OCI-M1 (cell line): ENCODE results near the gene CAMK2D.

Source experiments
- DNase-seq: peaks from one replicate; lab custom pipeline; 2025; lab: John Stamatoyannopoulos, UW

CAMK2D gene

DNA sequence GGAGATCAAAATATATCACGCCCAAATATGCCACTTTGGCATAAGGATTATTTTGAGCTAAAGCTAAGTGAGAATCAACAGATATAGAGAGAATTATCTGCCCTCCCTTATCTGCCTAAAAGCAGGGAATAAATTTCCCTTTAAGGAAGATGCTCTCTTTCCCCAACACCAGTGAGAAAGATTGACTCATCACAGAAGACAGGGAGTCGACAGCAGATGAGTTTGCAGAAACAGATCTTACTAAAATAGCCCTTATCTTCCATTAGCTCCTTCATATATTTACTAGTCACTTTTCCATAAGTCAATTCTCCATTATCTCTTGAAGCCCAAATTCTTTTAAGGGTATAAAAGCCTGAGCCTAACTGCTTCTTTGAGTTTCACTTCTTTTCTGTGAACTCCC lies 156.6 kb downstream of the CAMK2D start:
- peak; percentile 5 for DNase-seq

DNA sequence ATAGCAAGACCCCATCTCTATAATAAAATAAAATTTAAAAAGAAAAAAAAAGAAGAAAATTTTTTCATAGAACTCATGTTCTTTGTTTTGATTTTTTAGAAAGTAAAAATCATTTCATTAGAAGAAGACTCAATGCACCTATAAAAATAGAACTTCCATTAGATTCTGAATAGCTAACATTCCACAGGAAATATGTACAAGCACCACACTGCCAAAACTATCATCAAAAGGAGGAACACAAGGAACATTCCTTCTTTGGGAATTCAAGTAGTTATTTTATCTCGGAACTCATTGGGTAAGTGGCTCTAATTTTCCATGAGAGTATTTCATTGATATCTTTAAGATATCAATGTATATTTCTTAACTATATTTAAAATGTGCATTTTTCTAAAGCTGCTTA lies 157.6 kb downstream of the CAMK2D start:
- DNase-seq = no peak

DNA sequence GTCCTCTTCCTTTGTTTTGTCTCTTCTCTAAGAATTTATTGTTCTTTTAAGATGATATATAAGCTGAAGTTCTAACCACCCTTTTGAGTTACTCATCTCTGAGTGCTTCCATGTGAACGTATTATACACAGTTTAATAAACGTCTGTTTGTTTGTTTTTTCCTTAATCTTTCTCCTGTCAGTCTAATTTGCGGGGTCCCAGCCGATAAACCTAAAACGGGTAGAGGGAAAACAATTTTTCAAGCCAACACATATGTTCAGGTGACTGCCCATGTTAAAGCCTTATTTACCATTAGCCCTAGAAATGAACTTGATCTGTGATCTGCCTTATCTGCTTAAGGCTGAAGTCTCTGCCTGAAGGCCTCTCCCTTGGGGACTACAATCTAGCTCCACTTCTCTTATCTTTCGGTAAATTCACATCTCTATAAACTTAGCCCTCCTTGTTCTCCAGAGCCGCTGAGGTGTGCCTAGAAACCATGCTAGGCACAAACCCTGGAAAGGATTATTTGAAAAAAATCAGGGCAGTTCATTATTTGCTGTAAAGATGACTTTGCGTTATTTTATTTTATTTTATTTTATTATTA lies 158.8 kb downstream of the CAMK2D start:
- DNase-seq = no peak

DNA sequence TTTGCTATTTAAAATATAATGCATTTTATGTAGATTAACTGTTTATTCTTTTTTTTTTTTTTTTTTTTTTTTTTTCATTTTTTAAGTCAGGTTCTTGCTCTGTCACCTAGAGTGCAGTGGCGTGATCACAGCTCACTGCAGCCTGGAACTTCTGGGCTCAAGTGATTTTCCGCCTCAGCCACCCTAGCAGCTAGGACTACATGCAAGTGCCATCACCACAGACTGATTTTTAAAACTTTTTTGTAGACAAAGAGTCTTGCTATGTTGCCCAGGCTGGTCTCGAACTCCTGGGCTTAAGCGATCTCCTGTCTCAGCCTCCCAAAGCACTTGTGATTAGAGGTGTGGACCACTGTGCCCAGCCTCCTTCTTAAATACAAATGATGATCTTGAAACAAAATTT lies 159.9 kb downstream of the CAMK2D start:
- DNase-seq = no peak

GRCh38 chr4:113596396-113596795 lies 165.1 kb downstream of the CAMK2D start:
- no peak for DNase-seq

DNA sequence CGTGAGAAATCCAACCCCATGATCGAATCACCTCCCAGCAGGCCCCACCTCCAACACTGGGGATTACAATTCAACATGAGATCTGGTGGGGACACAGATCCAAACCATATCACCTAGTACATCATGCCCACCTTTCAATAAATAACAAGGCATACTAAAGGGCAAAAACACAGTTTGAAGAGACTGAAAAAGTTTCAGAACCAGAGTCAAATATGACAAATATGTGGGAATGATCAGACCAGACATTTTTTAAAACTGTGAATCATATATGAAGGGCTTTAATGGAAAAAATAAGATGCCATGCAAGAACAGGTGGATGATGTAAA lies 167.3 kb downstream of the CAMK2D start:
- no peak for DNase-seq

- DNase-seq = no peak
Observed at GRCh38 chr4:113593400-113594230, 167.9 kb downstream of the CAMK2D start.

GRCh38 chr4:113591982-113592381 lies 169.6 kb downstream of the CAMK2D start:
- DNase-seq = no peak

DNA sequence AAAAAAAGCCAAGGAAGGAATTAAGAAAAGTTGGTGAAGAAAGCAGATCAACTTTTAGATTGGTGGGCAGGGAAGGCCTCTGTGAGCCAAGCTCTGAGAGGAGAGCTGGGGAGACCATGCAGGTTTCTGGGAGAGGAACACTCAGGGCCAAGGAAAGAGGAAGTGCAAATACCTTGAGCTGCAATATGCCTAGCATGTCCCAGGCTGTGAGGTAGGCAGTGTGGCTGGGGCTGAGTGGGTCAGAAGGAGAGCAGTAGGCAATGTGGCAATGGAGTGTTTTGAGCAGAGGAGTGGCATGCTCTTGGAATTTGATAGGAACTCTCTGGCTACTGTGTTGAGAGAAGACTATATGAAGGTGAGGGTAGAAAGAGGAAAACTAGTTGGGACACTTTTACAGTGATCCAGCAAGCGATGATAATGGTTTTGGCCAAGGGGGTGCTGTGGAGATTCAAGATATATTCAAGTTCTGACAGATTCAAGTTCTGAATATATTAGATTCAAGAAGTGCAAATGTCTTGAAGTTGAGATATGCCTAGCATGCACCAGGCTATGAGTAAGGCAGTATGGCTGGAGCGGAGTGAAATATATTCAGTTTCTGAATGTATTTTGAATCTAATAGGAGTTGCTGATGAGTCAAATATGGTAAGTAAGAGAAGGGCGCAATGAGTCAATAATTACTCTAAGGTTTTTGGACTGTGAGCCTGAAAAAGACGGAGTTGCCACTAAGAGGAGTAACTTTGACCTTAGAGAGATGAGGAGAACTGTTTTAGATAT lies 172.5 kb downstream of the CAMK2D start:
- DNase-seq = no peak

DNA sequence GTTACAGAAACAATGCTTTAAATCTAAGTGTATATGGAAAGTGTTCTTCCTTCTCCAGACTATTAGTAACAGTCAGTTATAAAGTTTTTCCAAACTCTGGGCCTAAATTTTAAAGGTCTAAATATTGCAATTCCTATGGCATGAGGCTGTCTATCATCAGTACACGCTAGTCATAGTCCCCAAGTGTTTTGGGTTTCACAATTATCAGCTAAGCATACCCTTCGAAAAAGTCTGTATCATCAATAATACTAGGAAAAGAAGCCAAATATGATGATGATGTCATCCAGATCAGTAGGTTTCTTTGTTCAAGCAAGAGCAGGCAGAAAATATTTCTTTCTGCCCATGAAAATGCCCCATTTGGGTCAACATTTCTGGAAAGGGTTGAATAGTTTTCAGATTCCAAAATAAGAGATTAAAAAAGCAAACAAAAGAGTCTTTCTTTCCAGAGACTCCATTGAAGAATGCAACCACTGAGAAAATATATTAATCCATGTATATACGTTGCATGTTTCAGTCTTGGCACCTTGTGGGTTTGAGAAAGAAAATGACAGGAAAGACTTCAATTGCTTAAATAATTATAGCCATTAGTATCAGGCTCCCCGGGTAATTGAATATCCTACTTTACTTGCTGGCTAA lies 173.8 kb downstream of the CAMK2D start:
- DNase-seq = no peak

- no peak for DNase-seq
Observed at GRCh38 chr4:113587156-113587555, 174.4 kb downstream of the CAMK2D start.

- DNase-seq = no peak
Observed at GRCh38 chr4:113586072-113586471, 175.5 kb downstream of the CAMK2D start.

GRCh38 chr4:113584407-113585150 lies 177.0 kb downstream of the CAMK2D start:
- peak; percentile 57 for DNase-seq

- DNase-seq = no peak
Observed at GRCh38 chr4:113582737-113583136, 178.8 kb downstream of the CAMK2D start.

GRCh38 chr4:113579360-113579759 lies 182.2 kb downstream of the CAMK2D start:
- no peak for DNase-seq

DNA sequence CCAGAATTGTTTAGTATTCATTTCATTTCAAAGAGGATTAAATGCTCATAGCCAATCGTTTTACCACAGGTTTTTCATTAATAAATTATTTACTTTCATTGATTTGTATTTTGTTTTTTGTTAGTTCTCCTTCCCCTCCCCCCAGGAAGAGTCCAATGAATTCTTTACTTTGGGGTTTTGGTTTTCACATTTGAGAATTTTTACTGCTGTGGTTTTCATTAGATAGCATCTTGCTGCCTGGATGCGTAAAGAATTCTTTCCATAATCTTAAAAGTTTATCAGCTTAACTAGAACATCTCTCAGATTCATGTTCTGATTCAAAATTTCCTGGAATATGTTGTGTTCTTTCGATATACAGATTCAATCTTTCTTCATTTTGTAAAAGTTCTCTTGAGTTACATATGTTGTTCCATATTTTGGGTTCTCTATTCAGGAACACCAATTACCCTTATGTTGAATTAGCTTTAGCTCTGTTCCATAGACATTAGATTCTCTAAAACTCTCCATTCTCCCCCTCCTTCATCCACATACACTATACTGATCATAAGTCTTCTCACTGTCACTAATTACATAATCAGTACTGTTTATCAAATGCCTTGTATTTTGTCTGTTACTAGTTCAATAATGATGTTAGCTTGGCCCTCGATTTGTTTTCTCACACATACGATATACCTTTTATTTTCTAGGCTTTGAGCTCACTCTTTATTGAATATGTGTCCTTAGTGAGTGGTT lies 184.4 kb downstream of the CAMK2D start:
- no peak for DNase-seq

DNA sequence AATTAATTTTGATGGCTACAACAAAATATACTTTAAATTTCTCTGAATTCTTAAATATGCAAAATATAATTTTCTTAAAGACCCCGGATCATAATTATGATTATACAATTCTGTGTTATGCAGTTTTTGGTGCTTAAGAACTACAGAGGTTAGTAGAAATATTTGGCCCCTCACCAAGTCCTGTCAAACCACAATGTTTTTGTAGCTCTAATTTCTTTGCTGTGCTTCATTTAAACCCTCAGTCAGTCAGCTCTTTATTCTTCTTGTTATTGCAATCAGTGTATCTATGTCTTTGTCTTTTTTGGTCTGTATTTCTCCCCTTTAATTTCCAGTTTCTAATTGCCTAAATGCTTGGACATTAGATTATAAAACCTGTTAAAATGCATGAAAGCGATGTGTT lies 186.1 kb downstream of the CAMK2D start:
- DNase-seq = no peak

GRCh38 chr4:113574636-113575103 lies 186.9 kb downstream of the CAMK2D start:
- peak; percentile 38 for DNase-seq

DNA sequence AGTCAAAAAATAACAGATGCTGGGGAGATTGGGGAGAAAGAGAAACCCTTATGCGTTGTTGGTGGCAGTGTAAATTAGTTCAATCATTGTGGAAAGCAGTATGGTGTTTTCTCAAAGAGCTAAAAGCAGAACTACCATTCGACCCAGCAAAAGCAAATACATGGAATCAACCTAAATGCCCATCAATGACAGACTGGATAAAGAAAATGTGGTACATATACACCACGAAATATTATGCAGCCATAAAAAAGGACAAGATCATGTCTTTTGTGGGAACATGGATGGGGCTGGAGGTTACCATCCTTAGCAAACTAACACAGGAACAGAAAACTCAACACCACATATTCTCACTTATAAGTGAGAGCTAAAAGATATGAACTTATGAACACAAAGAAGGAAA lies 188.9 kb downstream of the CAMK2D start:
- no peak for DNase-seq

- no peak for DNase-seq
Observed at GRCh38 chr4:113566015-113566795, 195.3 kb downstream of the CAMK2D start.

DNA sequence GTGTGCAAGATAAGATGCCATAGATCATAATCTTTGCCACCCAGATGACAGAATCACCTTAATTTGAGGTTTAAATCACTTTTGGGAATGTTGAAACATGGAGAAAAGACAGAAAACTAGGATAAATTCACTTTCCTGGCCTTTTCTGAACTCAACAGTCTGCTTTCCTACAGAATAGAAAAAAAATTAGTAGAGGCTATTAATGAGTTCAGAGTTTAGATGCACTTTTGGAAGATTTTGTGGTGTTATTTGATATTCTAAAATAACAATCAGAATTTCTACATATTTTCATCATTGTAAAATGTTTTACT lies 195.9 kb downstream of the CAMK2D start:
- DNase-seq = no peak
